Smooth muscle cell of the brain vasculature (primary cell): ENCODE results near the gene OPN3.

ENCODE experiments used
- DNase-seq: peaks from one replicate; pipeline ENCODE4 v3.0.0-alpha.2; 2012; ENCODE audit warnings: low read depth, low spot score

OPN3 gene

GRCh38 chr1:241622669-241623068 lies 17.5 kb downstream of the OPN3 start:
- no peak for DNase-seq

- DNase-seq = no peak
Observed at GRCh38 chr1:241617426-241617825, 22.7 kb downstream of the OPN3 start.

- no peak for DNase-seq
Observed at GRCh38 chr1:241615043-241615974, 24.9 kb downstream of the OPN3 start.

GRCh38 chr1:241614572-241614971 lies 25.6 kb downstream of the OPN3 start:
- DNase-seq = no peak

GRCh38 chr1:241614144-241614543 lies 26.0 kb downstream of the OPN3 start:
- no peak for DNase-seq

GRCh38 chr1:241612533-241613477 lies 27.4 kb downstream of the OPN3 start:
- peak; percentile 40 for DNase-seq

GRCh38 chr1:241611736-241612135 lies 28.4 kb downstream of the OPN3 start:
- no peak for DNase-seq

GRCh38 chr1:241611063-241611462 lies 29.1 kb downstream of the OPN3 start:
- DNase-seq = no peak

GRCh38 chr1:241610056-241610815 lies 29.9 kb downstream of the OPN3 start:
- DNase-seq = no peak

GRCh38 chr1:241608379-241609033 lies 31.7 kb downstream of the OPN3 start:
- no peak for DNase-seq

- DNase-seq = no peak
Observed at GRCh38 chr1:241607497-241607896, 32.7 kb downstream of the OPN3 start.

- no peak for DNase-seq
Observed at GRCh38 chr1:241606544-241606943, 33.6 kb downstream of the OPN3 start.

GRCh38 chr1:241605146-241605805 lies 34.9 kb downstream of the OPN3 start:
- no peak for DNase-seq

- peak; percentile 36 for DNase-seq
Observed at GRCh38 chr1:241603731-241604245, 36.4 kb downstream of the OPN3 start.

- no peak for DNase-seq
Observed at GRCh38 chr1:241600496-241600901, 39.7 kb downstream of the OPN3 start.

- no peak for DNase-seq
Observed at GRCh38 chr1:241598249-241598648, 41.9 kb downstream of the OPN3 start.

GRCh38 chr1:241596633-241597032 lies 43.5 kb downstream of the OPN3 start:
- no peak for DNase-seq

- no peak for DNase-seq
Observed at GRCh38 chr1:241593186-241593585, 47.0 kb downstream of the OPN3 start.

GRCh38 chr1:241592273-241592958 lies 47.8 kb downstream of the OPN3 start:
- no peak for DNase-seq

GRCh38 chr1:241591736-241592135 lies 48.4 kb downstream of the OPN3 start:
- no peak for DNase-seq
